K562 (cell line): ENCODE data around the gene IGF2BP3. TPM values are rescaled to one million over a fixed set of nuclear protein-coding genes. Genes with fewer than 3 reads are reported as not detected.

Experiments used
- ATF7 ChIP-seq: fragments of 450-650 bp; IDR thresholded peaks from 2 replicates; pipeline ENCODE4 v1.7.1; 2014; ENCODE audit warnings: mild to moderate bottlenecking, moderate library complexity
- BCL6 ChIP-seq: fragments of 250-450 bp; sonication (Bioruptor Pico); IDR thresholded peaks from 2 replicates; pipeline ENCODE4 v1.4.0; 2020
- CC2D1A ChIP-seq: fragments of 450-650 bp; IDR thresholded peaks from 2 replicates; pipeline ENCODE4 v1.6.1; 2017; ENCODE audit warnings: mild to moderate bottlenecking
- CREB5 ChIP-seq: fragments of 250-450 bp; sonication (Bioruptor Pico); IDR thresholded peaks from 2 replicates; pipeline ENCODE4 v1.5.0; 2020; ENCODE audit warnings: mild to moderate bottlenecking
- DACH1 ChIP-seq: fragments of 450-650 bp; IDR thresholded peaks from 2 replicates; pipeline ENCODE4 v1.6.1; 2018; ENCODE audit not compliant: partially characterized antibody
- E2F5 ChIP-seq: sonication (generic); formaldehyde crosslinking; IDR thresholded peaks from 2 replicates; pipeline ENCODE4 v1.8.0; 2022; ENCODE audit warnings: mild to moderate bottlenecking, missing genetic modification reagents
- ESRRA ChIP-seq: fragments of 450-650 bp; IDR thresholded peaks from 2 replicates; pipeline ENCODE4 v1.6.1; 2014; ENCODE audit warnings: low read depth, mild to moderate bottlenecking, moderate library complexity, borderline replicate concordance
- MEIS2 ChIP-seq: fragments of 450-650 bp; IDR thresholded peaks from 2 replicates; pipeline ENCODE4 v1.6.1; 2014; ENCODE audit warnings: mild to moderate bottlenecking; ENCODE audit not compliant: partially characterized antibody
- NFRKB ChIP-seq: fragments of 450-650 bp; IDR thresholded peaks from 2 replicates; pipeline ENCODE4 v1.6.1; 2016; ENCODE audit warnings: low read depth
- PBX2 ChIP-seq, 2 experiments: IDR thresholded peaks in 1 of 2; conservative IDR thresholded peaks in 1 of 2; 2 replicates each; pipeline ENCODE4 v1.6.1; 2016; ENCODE audit warnings: low read depth in 2 of 2, mild to moderate bottlenecking in 1 of 2, missing compliant biosample characterization in 1 of 2, missing genetic modification characterization in 1 of 2, moderate library complexity in 1 of 2
- SETDB1 ChIP-seq: IDR thresholded peaks from one replicate; pipeline ENCODE4 v1.6.1; 2012; ENCODE audit warnings: low read length, control low read depth, inconsistent platforms
- STAG1 ChIP-seq: sonication (generic); formaldehyde crosslinking; IDR thresholded peaks from 2 replicates; pipeline ENCODE4 v1.5.0; 2020; ENCODE audit warnings: missing genetic modification reagents, borderline replicate concordance
- TEAD4 ChIP-seq, 2 experiments: sonication (generic) in 1 of 2; formaldehyde crosslinking in 1 of 2; IDR thresholded peaks; 2 replicates each; pipeline versions ENCODE4 v1.6.1 to v1.8.0; 2012 to 2022; ENCODE audit warnings: borderline replicate concordance in 1 of 2, inconsistent platforms in 1 of 2, low read length in 1 of 2, mild to moderate bottlenecking in 1 of 2, missing genetic modification reagents in 1 of 2
- ZNF140 ChIP-seq: fragments of 250-450 bp; sonication (Bioruptor Pico); IDR thresholded peaks from 2 replicates; pipeline ENCODE4 v1.8.0; 2021; ENCODE audit warnings: moderate library complexity, mild to moderate bottlenecking, inconsistent platforms
- polyA plus RNA-seq, 8 experiments: library from polyadenylated mRNA; depleted of rRNA in 4 of 8; stranded (reverse) in 5 of 8; unstranded in 3 of 8; fragments of >200 nt; fragmentation: Nextera tagmentation in 2 of 8; fragmentation: Illumina TruSeq in 1 of 8; extraction: Ambion mirVana in 2 of 8; extraction: Trizol in 1 of 8; gene quantifications; 2 replicates each; pipeline versions ENCODE4 v1.2.1 to v1.2.3, GENCODE V29; 2011 to 2014; ENCODE audit warnings: inconsistent platforms in 1 of 8, missing spikeins in 1 of 8
- total RNA-seq, 7 experiments: library from RNA; depleted of rRNA in 6 of 7; stranded (reverse); fragments of >200 nt in 6 of 7; fragmentation: Illumina TruSeq in 2 of 7; extraction: Trizol in 2 of 7; gene quantifications; 2 replicates each; pipeline versions ENCODE4 v1.2.1 to v1.2.3, GENCODE V29; 2011 to 2021; ENCODE audit warnings: low replicate concordance in 1 of 7
- TF ChIP-seq, protein P1 (sequence below), 2 experiments: IDR thresholded peaks; 2 replicates each; pipeline ENCODE4 v1.6.1; 2011; ENCODE audit warnings: borderline replicate concordance in 1 of 2, control low read depth in 1 of 2, low read depth in 1 of 2, low read length in 1 of 2, mild to moderate bottlenecking in 1 of 2, mixed read lengths in 1 of 2, moderate library complexity in 1 of 2; ENCODE audit not compliant: insufficient read depth in 1 of 2, insufficient read length in 1 of 2, poor library complexity in 1 of 2, severe bottlenecking in 1 of 2; ENCODE audit errors: extremely low read depth in 1 of 2
- TF ChIP-seq, protein P2 (sequence below): fragments of 450-650 bp; formaldehyde crosslinking; conservative IDR thresholded peaks from 2 replicates; pipeline ENCODE4 v1.4.0; 2022; ENCODE audit warnings: mild to moderate bottlenecking, missing genetic modification characterization
- TF ChIP-seq, protein P3 (sequence below): fragments of 250-450 bp; sonication (Bioruptor Pico); IDR thresholded peaks from 2 replicates; pipeline ENCODE4 v1.8.0; 2022; ENCODE audit warnings: inconsistent platforms

Gene IGF2BP3
- total and polyA plus RNA-seq, 9 of the 15 experiments (the other 6 are each of a cell fraction or from before 2014, with no cell fraction given): 8.4 to 88.1 (median 61.2) TPM

DNA sequence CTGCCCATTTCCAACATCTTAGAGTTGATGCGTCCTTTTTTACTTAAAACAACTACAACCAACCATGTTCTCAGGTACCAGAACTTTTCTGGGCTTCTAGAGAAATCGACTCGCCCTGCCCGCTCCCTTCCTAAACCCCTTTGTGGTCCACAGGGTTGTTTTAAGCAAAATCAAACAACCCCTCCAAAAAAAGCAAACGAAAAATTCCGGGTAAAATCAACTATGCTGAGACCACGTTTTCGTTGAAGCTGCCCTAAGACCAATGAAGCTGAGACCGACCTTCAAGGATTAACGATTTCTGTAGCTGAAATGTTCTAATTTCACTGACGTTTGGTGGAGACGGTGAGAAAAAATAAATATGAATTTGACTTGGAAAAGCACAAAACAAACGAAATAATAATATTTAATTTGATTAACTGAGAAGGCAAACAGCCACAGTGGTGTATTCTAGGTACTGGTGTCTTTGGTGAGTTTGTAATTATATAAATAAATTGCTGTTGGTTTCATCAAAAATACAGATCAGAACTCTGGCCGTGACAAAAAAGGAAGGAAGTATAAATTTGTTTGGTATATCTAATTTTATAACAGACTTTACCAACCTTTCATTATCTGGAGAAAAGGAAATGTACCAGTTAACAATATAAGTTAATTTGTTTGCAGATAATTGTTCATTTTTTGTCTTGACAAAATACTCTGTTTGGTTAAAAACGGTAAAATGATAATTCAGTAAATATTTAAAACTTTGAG lies 4.7 kb upstream of the IGF2BP3 start (continued):
- TF ChIP-seq ATF7 (no peak), CC2D1A (no peak), SETDB1 (no peak), CREB5 (no peak), STAG1 (CRISPR knock-in tag) (no peak), PBX2 (CRISPR knock-in tag; IDR thresholded peaks at IDR 0.05; ENCODE audit: low read depth) (no peak), PBX2 (tag; conservative IDR thresholded peaks at IDR 0.05; ENCODE audit: low read depth) (no peak), NFRKB (peak; percentile 82), MEIS2 (no peak), DACH1 (peak; percentile 78), ESRRA (no peak), TEAD4 (IDR thresholded peaks at IDR 0.05; ENCODE audit: low read length) (no peak), TEAD4 (CRISPR knock-in tag; IDR thresholded peaks at IDR 0.05; ENCODE audit: borderline replicate concordance) (no peak), E2F5 (no peak), ZNF140 (CRISPR knock-in tag) (no peak), BCL6 (CRISPR knock-in tag) (no peak)
- TF ChIP-seq, protein P1, sequence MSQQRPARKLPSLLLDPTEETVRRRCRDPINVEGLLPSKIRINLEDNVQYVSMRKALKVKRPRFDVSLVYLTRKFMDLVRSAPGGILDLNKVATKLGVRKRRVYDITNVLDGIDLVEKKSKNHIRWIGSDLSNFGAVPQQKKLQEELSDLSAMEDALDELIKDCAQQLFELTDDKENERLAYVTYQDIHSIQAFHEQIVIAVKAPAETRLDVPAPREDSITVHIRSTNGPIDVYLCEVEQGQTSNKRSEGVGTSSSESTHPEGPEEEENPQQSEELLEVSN (IDR thresholded peaks at IDR 0.05; ENCODE audit: borderline replicate concordance in 1 of 2, extremely low read depth in 1 of 2, insufficient read depth in 1 of 2, insufficient read length in 1 of 2, low read depth in 1 of 2, low read length in 1 of 2, poor library complexity in 1 of 2, severe bottlenecking in 1 of 2): no peak
- TF ChIP-seq, protein P2, sequence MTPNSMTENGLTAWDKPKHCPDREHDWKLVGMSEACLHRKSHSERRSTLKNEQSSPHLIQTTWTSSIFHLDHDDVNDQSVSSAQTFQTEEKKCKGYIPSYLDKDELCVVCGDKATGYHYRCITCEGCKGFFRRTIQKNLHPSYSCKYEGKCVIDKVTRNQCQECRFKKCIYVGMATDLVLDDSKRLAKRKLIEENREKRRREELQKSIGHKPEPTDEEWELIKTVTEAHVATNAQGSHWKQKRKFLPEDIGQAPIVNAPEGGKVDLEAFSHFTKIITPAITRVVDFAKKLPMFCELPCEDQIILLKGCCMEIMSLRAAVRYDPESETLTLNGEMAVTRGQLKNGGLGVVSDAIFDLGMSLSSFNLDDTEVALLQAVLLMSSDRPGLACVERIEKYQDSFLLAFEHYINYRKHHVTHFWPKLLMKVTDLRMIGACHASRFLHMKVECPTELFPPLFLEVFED (CRISPR knock-in tag): 0 out of 2 replicates have a peak, but pooled peaks have one; percentile 68
- TF ChIP-seq, protein P3, sequence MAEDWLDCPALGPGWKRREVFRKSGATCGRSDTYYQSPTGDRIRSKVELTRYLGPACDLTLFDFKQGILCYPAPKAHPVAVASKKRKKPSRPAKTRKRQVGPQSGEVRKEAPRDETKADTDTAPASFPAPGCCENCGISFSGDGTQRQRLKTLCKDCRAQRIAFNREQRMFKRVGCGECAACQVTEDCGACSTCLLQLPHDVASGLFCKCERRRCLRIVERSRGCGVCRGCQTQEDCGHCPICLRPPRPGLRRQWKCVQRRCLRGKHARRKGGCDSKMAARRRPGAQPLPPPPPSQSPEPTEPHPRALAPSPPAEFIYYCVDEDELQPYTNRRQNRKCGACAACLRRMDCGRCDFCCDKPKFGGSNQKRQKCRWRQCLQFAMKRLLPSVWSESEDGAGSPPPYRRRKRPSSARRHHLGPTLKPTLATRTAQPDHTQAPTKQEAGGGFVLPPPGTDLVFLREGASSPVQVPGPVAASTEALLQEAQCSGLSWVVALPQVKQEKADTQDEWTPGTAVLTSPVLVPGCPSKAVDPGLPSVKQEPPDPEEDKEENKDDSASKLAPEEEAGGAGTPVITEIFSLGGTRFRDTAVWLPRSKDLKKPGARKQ (CRISPR knock-in tag): no peak
